GM08714 (cell line): ENCODE results near the gene HOXA5.

Source experiments
- H3K4me3 ChIP-seq: fragments of 200-500 bp; sonication (Bioruptor generic); 2 replicates; pipeline ENCODE4 v1.5.1; 2014; ENCODE audit warnings: mild to moderate bottlenecking, low read length, inconsistent platforms
- ZNF274 ChIP-seq: IDR thresholded peaks from 2 replicates; pipeline ENCODE4 v1.6.1; 2012; ENCODE audit warnings: mild to moderate bottlenecking, low read depth, low read length

The HOXA5 gene

DNA sequence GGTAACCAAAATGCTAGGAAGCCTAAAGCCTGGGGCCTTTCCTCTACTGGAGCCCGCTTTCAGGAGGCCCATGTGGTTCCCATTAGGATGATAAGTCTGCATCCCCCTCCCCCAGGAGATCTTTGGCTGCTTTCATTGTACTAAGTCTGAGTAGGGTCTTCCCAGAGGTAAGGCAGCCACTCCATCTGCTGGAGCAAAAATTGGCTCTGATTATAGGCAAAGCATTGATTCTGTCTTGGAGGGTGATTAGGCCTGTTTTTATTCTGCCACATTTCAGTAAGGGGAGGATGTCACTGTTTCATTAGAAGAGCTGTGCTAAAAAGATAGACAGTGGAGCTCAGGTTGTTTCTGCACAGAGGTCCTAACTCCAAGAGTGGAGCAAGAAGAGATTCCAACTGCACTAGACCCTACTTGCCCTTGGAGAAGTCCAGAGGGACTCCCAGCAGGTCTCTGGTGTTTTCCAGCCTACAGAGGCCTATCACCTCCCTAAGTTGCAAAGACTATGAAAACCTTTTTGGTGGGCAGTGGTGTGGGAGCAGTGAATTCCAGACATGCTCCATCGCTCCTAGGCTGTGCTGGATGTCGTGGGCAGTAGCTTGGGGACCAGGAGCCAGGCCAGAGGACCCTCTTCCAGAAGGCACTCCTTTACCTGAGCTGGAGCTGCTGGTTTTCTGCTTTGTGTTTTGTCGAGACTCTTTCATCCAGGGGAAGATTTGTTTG lies 33.9 kb downstream of the HOXA5 start:
- TF ChIP-seq ZNF274: no peak
- no peak overlapping the region for H3K4me3 ChIP-seq

GRCh38 chr7:27108390-27109127 lies 34.9 kb downstream of the HOXA5 start:
- H3K4me3 ChIP-seq: no peak overlapping the region
- no peak for TF ChIP-seq ZNF274

DNA sequence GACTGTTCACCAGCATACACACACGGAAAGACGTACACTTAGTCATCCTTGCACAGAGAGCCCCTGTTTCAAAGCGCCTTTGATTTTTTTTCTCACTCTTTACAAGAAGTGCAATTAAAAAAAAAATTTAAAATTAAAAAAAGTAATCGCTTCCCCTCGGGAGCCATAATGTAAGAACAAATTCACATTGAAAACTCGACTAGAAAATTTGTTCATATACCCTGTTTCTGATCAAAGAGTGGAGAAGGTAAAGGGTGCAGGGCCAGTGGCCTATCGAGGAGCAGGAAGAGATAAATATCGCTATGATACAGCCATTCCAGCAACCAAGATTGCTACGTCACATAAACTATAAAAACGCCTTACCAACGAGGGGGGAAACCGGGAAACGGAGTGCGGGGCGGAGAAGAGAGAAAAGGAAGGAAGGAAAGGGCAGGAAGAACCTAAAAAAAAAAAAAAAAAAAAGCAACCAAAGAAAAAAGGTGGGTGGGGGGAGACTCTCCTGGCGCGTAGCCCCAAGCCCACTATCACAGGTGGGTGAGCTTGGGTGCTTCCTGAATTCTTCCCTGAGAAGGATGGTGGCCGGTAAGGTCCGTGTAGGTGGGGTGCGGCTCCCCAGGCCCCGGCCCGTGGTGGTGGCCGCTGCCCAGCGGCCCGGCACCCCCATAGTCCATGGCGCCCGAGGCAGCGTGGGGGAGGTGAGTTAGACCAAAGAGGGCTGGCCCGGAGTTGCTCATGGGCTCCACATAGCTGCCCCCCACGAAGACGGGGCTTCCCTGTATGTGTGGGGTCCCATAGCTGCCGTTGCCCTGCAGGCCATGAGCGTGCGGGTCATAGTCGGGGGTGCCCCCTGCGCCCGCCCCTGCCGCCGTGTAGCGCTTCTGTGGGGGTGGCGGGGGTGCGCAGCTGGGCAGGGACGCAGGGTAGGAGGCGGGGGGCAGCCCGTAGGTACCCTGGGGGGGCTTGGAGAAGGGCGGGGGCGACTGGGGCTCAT lies 35.8 kb downstream of the HOXA5 start:
- no peak overlapping the region for H3K4me3 ChIP-seq

GRCh38 chr7:27106901-27107240 lies 36.6 kb downstream of the HOXA5 start:
- H3K4me3 ChIP-seq: no peak overlapping the region
- TF ChIP-seq ZNF274: no peak

More for the DNA sequence above, 35.8 kb downstream of the HOXA5 start:
- TF ChIP-seq ZNF274: no peak

GRCh38 chr7:27106181-27106900 lies 37.1 kb downstream of the HOXA5 start:
- H3K4me3 ChIP-seq: no peak overlapping the region
- TF ChIP-seq ZNF274: no peak

DNA sequence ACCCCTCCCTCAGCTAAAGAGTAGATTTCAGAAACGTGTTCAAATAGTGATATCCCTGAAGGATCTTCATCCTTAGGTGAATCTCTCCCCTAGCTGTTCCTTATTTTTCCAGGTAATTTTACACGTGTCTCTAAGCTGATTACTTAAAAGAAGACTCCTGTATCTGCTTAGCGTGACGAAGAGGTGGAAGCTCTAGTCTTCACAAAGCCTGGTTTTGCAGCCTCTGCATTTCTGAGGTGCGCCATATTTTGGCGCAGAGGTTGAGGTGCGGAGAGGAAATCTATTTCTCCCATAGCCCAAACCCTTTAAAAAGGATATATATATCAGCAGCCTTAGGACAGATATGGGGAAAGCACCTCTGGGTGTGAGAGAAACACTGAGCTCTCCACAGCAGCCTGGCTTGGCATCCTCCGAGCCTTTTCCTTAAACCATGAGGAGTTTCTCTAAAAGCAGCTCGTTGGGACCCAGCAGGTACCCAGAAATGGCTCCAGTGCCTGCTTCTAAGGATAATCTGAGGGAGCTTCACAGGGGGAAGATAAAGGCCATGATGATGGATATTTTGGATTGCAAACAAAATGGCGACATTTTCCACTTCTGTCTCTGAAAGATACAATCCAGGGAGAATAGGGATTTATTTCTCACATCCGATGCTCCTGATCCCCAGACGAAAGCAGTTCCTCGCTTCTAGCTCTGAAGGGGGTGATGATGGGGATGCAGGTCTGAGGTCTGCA lies 38.0 kb downstream of the HOXA5 start:
- H3K4me3 ChIP-seq: no peak overlapping the region
- no peak for TF ChIP-seq ZNF274

GRCh38 chr7:27104341-27105058 lies 39.0 kb downstream of the HOXA5 start:
- no peak overlapping the region for H3K4me3 ChIP-seq
- TF ChIP-seq ZNF274: no peak

DNA sequence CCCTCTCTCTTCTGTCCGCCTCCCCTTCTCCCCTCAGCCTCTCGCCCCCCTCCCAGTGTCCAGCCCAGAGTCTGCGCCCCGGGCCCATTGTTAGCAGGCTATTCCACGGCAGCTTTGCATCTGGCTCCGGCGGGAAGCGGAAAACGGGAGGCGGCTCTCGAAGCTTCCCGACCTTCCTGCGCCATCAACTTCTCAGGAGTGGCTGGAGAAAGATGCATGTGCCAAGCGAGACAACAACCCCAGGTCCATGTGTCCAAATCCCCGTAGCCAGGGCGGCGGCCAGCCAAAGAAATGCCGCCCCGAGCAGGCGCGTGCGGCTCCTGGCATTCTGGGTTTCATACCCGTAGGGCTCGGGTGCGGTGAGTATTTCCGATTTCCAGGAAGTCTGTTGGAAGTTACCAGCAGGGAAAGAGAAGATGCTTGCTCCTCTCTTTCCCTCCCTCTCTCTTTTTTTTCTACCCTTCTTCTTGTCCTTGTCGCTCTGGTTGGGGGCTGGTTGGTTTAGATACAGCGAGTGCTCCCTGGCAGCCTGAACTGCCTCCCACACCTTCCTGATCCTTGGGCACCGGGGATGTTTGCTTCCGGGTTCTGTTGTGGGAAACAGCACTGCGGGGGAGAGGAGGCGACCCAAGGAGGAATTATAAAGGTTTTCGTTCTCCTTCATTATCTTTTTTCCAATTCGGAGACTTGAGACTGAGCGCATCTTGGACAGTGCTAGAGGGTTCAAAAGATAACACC lies 39.8 kb downstream of the HOXA5 start:
- no peak overlapping the region for H3K4me3 ChIP-seq
- TF ChIP-seq ZNF274: no peak

- H3K4me3 ChIP-seq: no peak within 1 kb of the TSS
- TF ChIP-seq ZNF274: no peak
These were observed 40.7 kb downstream of the HOXA5 start, which contains the start of gene HOXA2 for GRCh38 chr7:27102581-27103442. TSS of gene HOXA2 (minus strand) at chr7:27102683. CDS start at chr7:27102500, 183 bp downstream.

- TF ChIP-seq ZNF274: no peak
- no peak overlapping the region for H3K4me3 ChIP-seq
These were observed 41.4 kb downstream of the HOXA5 start for GRCh38 chr7:27101957-27102580.
